ENCODE data around the gene PSAT1. TPM values are rescaled to one million over a fixed set of nuclear protein-coding genes. Genes with fewer than 3 reads are reported as not detected.

PSAT1 gene
- total and polyA plus RNA-seq, 2 of the 13 experiments (the other 11 are each of a cell fraction or from before 2014, with no cell fraction given): 135 to 229 TPM

GRCh38 chr9:78354324-78354973 is 57.5 kb downstream of the PSAT1 start (continued):
- no peak for TF ChIP-seq HOXD1 (CRISPR knock-in tag; IDR thresholded peaks at IDR 0.05)
- no peak for TF ChIP-seq HNRNPL (IDR thresholded peaks at IDR 0.05; ENCODE audit: low read depth, low read length)
- TF ChIP-seq POGZ (CRISPR knock-in tag; IDR thresholded peaks at IDR 0.05): peak; percentile 56; the same call in 1 of the 2 replicates
- 0 out of 2 replicates have a peak, but pooled peaks have one; percentile 26 for TF ChIP-seq ZBTB43 (CRISPR knock-in tag; conservative IDR thresholded peaks at IDR 0.05)
- TF ChIP-seq BRD4 (CRISPR knock-in tag; IDR thresholded peaks at IDR 0.05): no peak
- TF ChIP-seq ZMYM4 (CRISPR knock-in tag; IDR thresholded peaks at IDR 0.05): no peak
- TF ChIP-seq ZFP36L1 (CRISPR knock-in tag; IDR thresholded peaks at IDR 0.05): 0 out of 2 replicates have a peak, but pooled peaks have one; percentile 61
- TF ChIP-seq ZNF574 (CRISPR knock-in tag; IDR thresholded peaks at IDR 0.05): no peak
- no peak for TF ChIP-seq NFYC (CRISPR knock-in tag; IDR thresholded peaks at IDR 0.05)
- TF ChIP-seq ZNF256 (CRISPR knock-in tag; conservative IDR thresholded peaks at IDR 0.05): no peak
- no peak for TF ChIP-seq CREBL2 (CRISPR knock-in tag; IDR thresholded peaks at IDR 0.05; ENCODE audit: borderline replicate concordance)
- no peak for TF ChIP-seq ZNF276 (CRISPR knock-in tag; IDR thresholded peaks at IDR 0.05; ENCODE audit: low read depth)
- no peak for TF ChIP-seq IRF9 (CRISPR knock-in tag; IDR thresholded peaks at IDR 0.05; ENCODE audit: borderline replicate concordance)
- peak; percentile 70; the same call in 1 of the 2 replicates for TF ChIP-seq ZNF768 (CRISPR knock-in tag; IDR thresholded peaks at IDR 0.05)
- TF ChIP-seq E2F5 (CRISPR knock-in tag; conservative IDR thresholded peaks at IDR 0.05): no peak
- TF ChIP-seq NFKB2 (CRISPR knock-in tag; IDR thresholded peaks at IDR 0.05; ENCODE audit: borderline replicate concordance): no peak
- peak; percentile 84 for TF ChIP-seq SOX13 (IDR thresholded peaks at IDR 0.05)
- TF ChIP-seq SOX13 (CRISPR knock-in tag; conservative IDR thresholded peaks at IDR 0.05 in 1 of 2, IDR thresholded peaks at IDR 0.05 in 1 of 2): peak in 1 of 2 experiments; percentile 95; a peak in 2 of 4 replicates
- TF ChIP-seq THAP11 (CRISPR knock-in tag; IDR thresholded peaks at IDR 0.05): 0 out of 2 replicates have a peak, but pooled peaks have one; percentile 42
- TF ChIP-seq YEATS2 (CRISPR knock-in tag; IDR thresholded peaks at IDR 0.05; ENCODE audit: borderline replicate concordance): no peak
- no peak for TF ChIP-seq NONO (IDR thresholded peaks at IDR 0.05)
- no peak for TF ChIP-seq NONO (CRISPR knock-in tag; conservative IDR thresholded peaks at IDR 0.05)

Measured in HepG2 (cell line).